ENCODE data around the gene COPA.

Gene COPA

GRCh38 chr1:160363010-160363409, 20.0 kb upstream of the COPA start:
- DNase-seq = no peak

- no peak for DNase-seq
Measured at GRCh38 chr1:160362168-160362957, 19.3 kb upstream of the COPA start.

- no peak for DNase-seq
Measured at GRCh38 chr1:160361814-160362167, 18.7 kb upstream of the COPA start.

GRCh38 chr1:160361199-160361598, 18.1 kb upstream of the COPA start:
- no peak for DNase-seq

- no peak for DNase-seq
Measured at GRCh38 chr1:160360227-160360695, 17.2 kb upstream of the COPA start.

GRCh38 chr1:160359559-160360226, 16.6 kb upstream of the COPA start:
- no peak for DNase-seq

- DNase-seq = no peak
Measured at GRCh38 chr1:160358073-160358472, 15.0 kb upstream of the COPA start.

- peak in 1 of 51 donors; percentile 11 for DNase-seq
Measured at GRCh38 chr1:160357286-160358002, 14.4 kb upstream of the COPA start.

- DNase-seq = peak in 7 of 51 donors; percentile 7 to 16 (median 14)
Measured at GRCh38 chr1:160354388-160354985, 11.4 kb upstream of the COPA start.

GRCh38 chr1:160353223-160353622, 10.2 kb upstream of the COPA start:
- DNase-seq = no peak

- no peak for DNase-seq
Measured at GRCh38 chr1:160352555-160352954, 9.5 kb upstream of the COPA start.

- DNase-seq = no peak
Measured at GRCh38 chr1:160351629-160352028, 8.6 kb upstream of the COPA start.

GRCh38 chr1:160346958-160347357, 3.9 kb upstream of the COPA start:
- DNase-seq = no peak

- no peak for DNase-seq
Measured at GRCh38 chr1:160346463-160346862, 3.4 kb upstream of the COPA start.

GRCh38 chr1:160344936-160345335, 1.9 kb upstream of the COPA start:
- no peak for DNase-seq

GRCh38 chr1:160344241-160344640, 1.2 kb upstream of the COPA start:
- no peak for DNase-seq

GRCh38 chr1:160342526-160342925, 524 bp downstream of the COPA start:
- no peak for DNase-seq

- no peak for DNase-seq
Measured at GRCh38 chr1:160340866-160341265, 2.2 kb downstream of the COPA start.

GRCh38 chr1:160340146-160340545, 2.9 kb downstream of the COPA start:
- no peak for DNase-seq

GRCh38 chr1:160338580-160338979, 4.5 kb downstream of the COPA start:
- no peak for DNase-seq

- DNase-seq = no peak
Measured at GRCh38 chr1:160332516-160332915, 10.5 kb downstream of the COPA start.

GRCh38 chr1:160330119-160330518, 12.9 kb downstream of the COPA start:
- no peak for DNase-seq
